ENCODE results near the gene PLEKHA4. TPM values are rescaled to one million over a fixed set of nuclear protein-coding genes. Genes with fewer than 3 reads are reported as not detected.

The PLEKHA4 gene
- total and polyA plus RNA-seq, 2 of the 13 experiments (the other 11 are each of a cell fraction or from before 2014, with no cell fraction given): 4.8 to 6.0 TPM

- TF ChIP-seq PATZ1 (CRISPR knock-in tag; IDR thresholded peaks at IDR 0.05): peak; percentile 69
- TF ChIP-seq SNAPC5 (CRISPR knock-in tag; IDR thresholded peaks at IDR 0.05; ENCODE audit: borderline replicate concordance): no peak
- TF ChIP-seq CSRNP2 (CRISPR knock-in tag; conservative IDR thresholded peaks at IDR 0.05; ENCODE audit: low read depth): no peak
- TF ChIP-seq PCBP1 (IDR thresholded peaks at IDR 0.05; ENCODE audit: borderline replicate concordance, low read depth, low read length): 0 out of 2 replicates have a peak, but pooled peaks have one; percentile 26
- TF ChIP-seq KDM2A (CRISPR knock-in tag; IDR thresholded peaks at IDR 0.05; ENCODE audit: borderline replicate concordance, low read depth): peak; percentile 76
- TF ChIP-seq CREB1 (IDR thresholded peaks at IDR 0.05): peak; percentile 54; the same call in 1 of the 2 replicates
- TF ChIP-seq CREB1 (CRISPR knock-in tag; IDR thresholded peaks at IDR 0.05): no peak
- TF ChIP-seq ZNF33A (CRISPR knock-in tag; IDR thresholded peaks at IDR 0.05; ENCODE audit: borderline replicate concordance): no peak
- TF ChIP-seq ZMAT5 (CRISPR knock-in tag; IDR thresholded peaks at IDR 0.05; ENCODE audit: borderline replicate concordance, low read depth): no peak
- no peak; the same call in 1 of the 2 replicates for TF ChIP-seq PITX1 (CRISPR knock-in tag; IDR thresholded peaks at IDR 0.05)
- no peak for TF ChIP-seq SKIL (CRISPR knock-in tag; IDR thresholded peaks at IDR 0.05; ENCODE audit: borderline replicate concordance)
- 0 out of 2 replicates have a peak, but pooled peaks have one; percentile 25 for TF ChIP-seq KAT7 (CRISPR knock-in tag; IDR thresholded peaks at IDR 0.05; ENCODE audit: borderline replicate concordance)
- no peak for TF ChIP-seq SMARCE1 (IDR thresholded peaks at IDR 0.05; ENCODE audit: borderline replicate concordance)
- TF ChIP-seq NONO (IDR thresholded peaks at IDR 0.05): no peak
- TF ChIP-seq NONO (CRISPR knock-in tag; conservative IDR thresholded peaks at IDR 0.05): no peak
- 0 out of 2 replicates have a peak, but pooled peaks have one; percentile 22 for TF ChIP-seq ZSCAN25 (CRISPR knock-in tag; IDR thresholded peaks at IDR 0.05)
- TF ChIP-seq DDIT3 (CRISPR knock-in tag; IDR thresholded peaks at IDR 0.05): no peak
- TF ChIP-seq SETDB1 (CRISPR knock-in tag; IDR thresholded peaks at IDR 0.05; ENCODE audit: borderline replicate concordance): no peak
- 0 out of 2 replicates have a peak, but pooled peaks have one; percentile 31 for TF ChIP-seq JUN (CRISPR knock-in tag; IDR thresholded peaks at IDR 0.05)
- TF ChIP-seq ZNF441 (CRISPR knock-in tag; IDR thresholded peaks at IDR 0.05; ENCODE audit: borderline replicate concordance): no peak
- no peak for TF ChIP-seq ZNF18 (CRISPR knock-in tag; IDR thresholded peaks at IDR 0.05; ENCODE audit: insufficient replicate concordance)
Observed at GRCh38 chr19:48795055-48795684, 73.2 kb downstream of the PLEKHA4 start (continued).
